ENCODE data around the gene PIGT.

PIGT gene

DNA sequence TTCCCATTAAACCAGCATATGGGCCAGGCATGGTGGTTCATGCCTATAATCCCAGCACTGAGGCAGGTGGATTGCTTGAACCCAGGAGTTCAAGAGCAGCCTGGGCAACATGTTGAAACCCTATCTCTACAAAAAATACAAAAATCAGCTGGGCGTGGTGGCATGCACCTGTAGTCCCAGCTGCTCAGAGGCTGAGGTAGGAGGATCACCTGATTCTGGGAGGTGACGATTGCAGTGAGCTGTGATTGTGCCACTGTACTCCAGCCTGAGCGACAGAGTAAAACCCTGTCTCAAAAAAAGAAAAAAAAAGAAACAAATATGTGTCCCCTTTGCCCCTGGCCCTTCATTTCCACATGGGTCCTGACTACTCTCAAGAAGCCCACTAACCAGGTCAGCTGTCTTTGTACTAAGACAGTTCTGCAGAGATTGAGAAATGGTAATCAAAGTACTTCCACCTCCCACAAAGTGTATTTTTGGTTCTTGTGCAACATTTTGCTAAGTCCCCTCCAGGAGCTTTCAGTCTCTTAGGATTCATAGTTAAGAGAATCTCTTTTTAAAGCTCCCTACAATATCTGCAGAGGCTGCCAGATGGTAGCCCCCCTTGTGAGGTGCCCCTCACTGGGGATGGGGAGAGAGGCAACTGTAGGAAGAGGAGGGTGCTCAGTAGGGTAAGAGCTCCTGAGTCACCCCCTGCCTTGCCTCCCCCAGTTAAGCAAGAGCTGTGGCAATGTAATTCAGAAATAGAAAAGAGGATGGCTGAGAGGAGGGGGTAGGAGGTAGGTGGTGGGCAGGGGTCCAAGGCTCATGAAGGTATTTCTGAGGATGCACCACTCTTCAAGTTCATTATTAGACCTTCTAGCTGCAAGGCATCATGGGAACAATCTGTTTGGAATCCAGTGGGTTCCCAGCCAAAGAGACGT, 37.1 kb downstream of the PIGT start:
- H3K4me2 ChIP-seq (ENCODE audit: insufficient read depth, low read length): no peak overlapping the region
- no peak overlapping the region for H3K27ac ChIP-seq (ENCODE audit: low read length)
- H4K20me1 ChIP-seq (ENCODE audit: insufficient read depth, low read length): peaks cover 5% of the 10 kb centered on the region; the same call in 1 of the 2 replicates
- H3K36me3 ChIP-seq (ENCODE audit: insufficient read depth, low read length): no peaks in the 10 kb centered on the region
- no peak for DNase-seq
- TF ChIP-seq, protein P1, sequence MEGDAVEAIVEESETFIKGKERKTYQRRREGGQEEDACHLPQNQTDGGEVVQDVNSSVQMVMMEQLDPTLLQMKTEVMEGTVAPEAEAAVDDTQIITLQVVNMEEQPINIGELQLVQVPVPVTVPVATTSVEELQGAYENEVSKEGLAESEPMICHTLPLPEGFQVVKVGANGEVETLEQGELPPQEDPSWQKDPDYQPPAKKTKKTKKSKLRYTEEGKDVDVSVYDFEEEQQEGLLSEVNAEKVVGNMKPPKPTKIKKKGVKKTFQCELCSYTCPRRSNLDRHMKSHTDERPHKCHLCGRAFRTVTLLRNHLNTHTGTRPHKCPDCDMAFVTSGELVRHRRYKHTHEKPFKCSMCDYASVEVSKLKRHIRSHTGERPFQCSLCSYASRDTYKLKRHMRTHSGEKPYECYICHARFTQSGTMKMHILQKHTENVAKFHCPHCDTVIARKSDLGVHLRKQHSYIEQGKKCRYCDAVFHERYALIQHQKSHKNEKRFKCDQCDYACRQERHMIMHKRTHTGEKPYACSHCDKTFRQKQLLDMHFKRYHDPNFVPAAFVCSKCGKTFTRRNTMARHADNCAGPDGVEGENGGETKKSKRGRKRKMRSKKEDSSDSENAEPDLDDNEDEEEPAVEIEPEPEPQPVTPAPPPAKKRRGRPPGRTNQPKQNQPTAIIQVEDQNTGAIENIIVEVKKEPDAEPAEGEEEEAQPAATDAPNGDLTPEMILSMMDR (IDR thresholded peaks at IDR 0.05; ENCODE audit: borderline replicate concordance, extremely low read depth, low read length, poor library complexity, severe bottlenecking): no peak
- no peak for TF ChIP-seq EZH2 (IDR thresholded peaks at IDR 0.05; ENCODE audit: borderline replicate concordance, low read depth, low read length, severe bottlenecking)
- no peaks in the 10 kb centered on the region for H3K4me1 ChIP-seq (ENCODE audit: insufficient read depth, low read length)
- no peak overlapping the region for H3K4me3 ChIP-seq (ENCODE audit: low read depth in 1 of 2, low read length in 2 of 2)
- no peaks in the 10 kb centered on the region for H3K79me2 ChIP-seq (ENCODE audit: insufficient read depth, low read length)
- H3K9ac ChIP-seq (ENCODE audit: low read depth, low read length): no peak overlapping the region
- H2AFZ ChIP-seq (ENCODE audit: low read depth, low read length): no peak overlapping the region
- H3K9me3 ChIP-seq (ENCODE audit: insufficient read depth, low read length, severe bottlenecking): no peaks in the 10 kb centered on the region
- H3K27me3 ChIP-seq (ENCODE audit: insufficient read depth, low read length, poor library complexity): peaks cover 7% of the 10 kb centered on the region
- ATAC-seq (ENCODE audit: insufficient read depth, low read depth): no peak

DNA sequence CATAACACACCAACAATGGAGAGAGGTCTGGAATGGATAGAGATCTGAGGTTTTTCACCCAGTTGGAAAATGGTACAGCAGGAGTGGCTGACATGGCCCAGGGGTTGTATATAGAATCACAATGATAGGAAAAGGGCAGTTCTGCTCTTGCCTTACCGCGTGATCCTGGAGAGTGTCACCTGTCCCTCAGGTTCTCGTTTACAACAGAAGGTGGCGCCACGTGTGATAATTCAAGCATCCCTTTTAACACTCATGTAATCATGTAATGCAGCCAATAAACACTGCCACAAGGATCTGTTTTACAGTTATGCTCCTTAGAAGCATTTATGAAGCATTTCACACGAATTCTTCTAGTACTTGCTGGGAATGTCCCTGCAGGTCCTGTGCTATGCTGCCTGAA, 40.7 kb downstream of the PIGT start:
- Histone ChIP-seq H3K79me2 (ENCODE audit: insufficient read depth, low read length) (no peaks in the 10 kb centered on the region), H3K36me3 (ENCODE audit: insufficient read depth, low read length) (no peaks in the 10 kb centered on the region), H3K27ac (ENCODE audit: low read length) (no peak overlapping the region), H3K4me1 (ENCODE audit: insufficient read depth, low read length) (no peaks in the 10 kb centered on the region), H3K4me3 (ENCODE audit: low read depth in 1 of 2, low read length in 2 of 2) (no peak overlapping the region), H3K9me3 (ENCODE audit: insufficient read depth, low read length, severe bottlenecking) (no peaks in the 10 kb centered on the region), H3K27me3 (ENCODE audit: insufficient read depth, low read length, poor library complexity) (peaks cover 13% of the 10 kb centered on the region), H3K9ac (ENCODE audit: low read depth, low read length) (no peak overlapping the region), H3K4me2 (ENCODE audit: insufficient read depth, low read length) (no peak overlapping the region), H2AFZ (ENCODE audit: low read depth, low read length) (no peak overlapping the region), H4K20me1 (ENCODE audit: insufficient read depth, low read length) (peaks cover 5% of the 10 kb centered on the region; the same call in 1 of the 2 replicates)
- ATAC-seq (ENCODE audit: insufficient read depth, low read depth) (peak; percentile 68; the same call in 2 of the 3 replicates), DNase-seq (peak; percentile 35)
- TF ChIP-seq, protein P1 (IDR thresholded peaks at IDR 0.05; ENCODE audit: borderline replicate concordance, extremely low read depth, low read length, poor library complexity, severe bottlenecking): peak; percentile 67
- TF ChIP-seq EZH2 (IDR thresholded peaks at IDR 0.05; ENCODE audit: borderline replicate concordance, low read depth, low read length, severe bottlenecking): no peak

DNA sequence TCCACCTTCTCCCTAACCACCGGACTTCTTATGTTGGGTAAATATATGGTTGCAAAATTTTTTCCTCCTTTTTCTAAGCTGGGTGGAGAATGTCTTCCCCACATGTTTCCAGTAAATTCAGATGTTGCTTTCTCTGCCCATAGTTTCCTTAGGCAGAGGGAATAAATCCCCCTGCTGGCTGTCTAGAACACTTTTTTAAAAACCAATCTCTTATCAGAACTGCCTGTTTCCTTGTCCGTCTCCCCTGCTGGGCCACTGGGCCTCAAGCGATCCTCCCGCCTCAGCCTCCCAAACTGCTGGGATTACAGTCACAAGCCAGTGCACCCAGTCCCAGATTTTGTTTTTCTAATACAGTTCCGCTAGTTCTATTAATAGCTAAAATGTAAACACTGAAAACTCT, 43.7 kb downstream of the PIGT start:
- no peak for ATAC-seq (ENCODE audit: insufficient read depth, low read depth)

More for the DNA sequence above, 43.7 kb downstream of the PIGT start:
- H3K4me3 ChIP-seq (ENCODE audit: low read depth in 1 of 2, low read length in 2 of 2): no peak overlapping the region
- no peak overlapping the region for H3K9ac ChIP-seq (ENCODE audit: low read depth, low read length)
- no peaks in the 10 kb centered on the region for H3K36me3 ChIP-seq (ENCODE audit: insufficient read depth, low read length)
- H2AFZ ChIP-seq (ENCODE audit: low read depth, low read length): no peak overlapping the region
- peaks cover 39% of the 10 kb centered on the region for H3K27me3 ChIP-seq (ENCODE audit: insufficient read depth, low read length, poor library complexity)
- H3K27ac ChIP-seq (ENCODE audit: low read length): no peak overlapping the region
- H3K79me2 ChIP-seq (ENCODE audit: insufficient read depth, low read length): no peaks in the 10 kb centered on the region
- H3K4me1 ChIP-seq (ENCODE audit: insufficient read depth, low read length): no peaks in the 10 kb centered on the region
- no peak for DNase-seq
- H3K9me3 ChIP-seq (ENCODE audit: insufficient read depth, low read length, severe bottlenecking): no peaks in the 10 kb centered on the region
- no peak overlapping the region for H3K4me2 ChIP-seq (ENCODE audit: insufficient read depth, low read length)
- H4K20me1 ChIP-seq (ENCODE audit: insufficient read depth, low read length): peaks cover 5% of the 10 kb centered on the region; the same call in 1 of the 2 replicates
- no peak for TF ChIP-seq EZH2 (IDR thresholded peaks at IDR 0.05; ENCODE audit: borderline replicate concordance, low read depth, low read length, severe bottlenecking)
- TF ChIP-seq, protein P1 (IDR thresholded peaks at IDR 0.05; ENCODE audit: borderline replicate concordance, extremely low read depth, low read length, poor library complexity, severe bottlenecking): peak; percentile 12

Data from DND-41 (cell line).